Heart right ventricle (tissue), 16 donors: ENCODE data around the gene EN2. TPM values are rescaled to one million over a fixed set of nuclear protein-coding genes. Genes with fewer than 3 reads are reported as not detected.

Experiments used
- ATAC-seq, 8 donors: fragments of 200-7000 bp; cut with Tn5 transposase; one replicate each; pipeline ENCODE4 v1.9.1; 2020; ENCODE audit warnings: mild to moderate bottlenecking in 8 of 8, moderate library complexity in 8 of 8, moderate number of reproducible peaks in 1 of 8
- DNase-seq, 2 donors: peaks; one replicate each; pipeline ENCODE4 v3.0.0-alpha.2; 2020
- H3K27ac ChIP-seq, 10 donors: fragments of 200-600 bp; sonication (generic) in 2 of 10; one replicate each; pipeline versions ENCODE4 v1.5.0 to v1.8.0; 2020 to 2022; ENCODE audit warnings: mild to moderate bottlenecking in 3 of 10
- H3K27me3 ChIP-seq, 7 donors: fragments of 200-600 bp; one replicate each; pipeline ENCODE4 v1.8.0; 2021 to 2022; ENCODE audit warnings: mild to moderate bottlenecking in 2 of 7
- H3K36me3 ChIP-seq, 9 donors: fragments of 200-600 bp; sonication (generic) in 1 of 9; one replicate each; pipeline versions ENCODE4 v1.5.0 to v1.8.0; 2020 to 2022; ENCODE audit warnings: mild to moderate bottlenecking in 2 of 9
- H3K4me1 ChIP-seq, 9 donors: fragments of 200-600 bp; sonication (generic) in 1 of 9; one replicate each; pipeline versions ENCODE4 v1.5.0 to v1.8.0; 2020 to 2022; ENCODE audit warnings: mild to moderate bottlenecking in 4 of 9
- H3K4me3 ChIP-seq, 10 donors: fragments of 200-600 bp; sonication (generic) in 2 of 10; one replicate each; pipeline versions ENCODE4 v1.5.0 to v1.8.0; 2020 to 2022; ENCODE audit warnings: mild to moderate bottlenecking in 7 of 10, moderate library complexity in 2 of 10
- H3K9me3 ChIP-seq, 11 donors: fragments of 200-600 bp in 10 of 11; sonication (generic) in 2 of 11; one replicate each; pipeline versions ENCODE4 v1.5.0 to v1.8.0; 2013 to 2022; ENCODE audit warnings: mild to moderate bottlenecking in 2 of 11, control low read depth in 1 of 11, moderate library complexity in 1 of 11
- CTCF ChIP-seq, 9 donors: fragments of 200-600 bp; sonication (generic) in 2 of 9; IDR thresholded peaks; one replicate each; pipeline versions ENCODE4 v1.5.0 to v1.8.0; 2021 to 2022; ENCODE audit warnings: antibody characterized with exemption in 9 of 9, mild to moderate bottlenecking in 5 of 9, moderate library complexity in 1 of 9
- WGBS, 2 donors: extraction: QIAGEN DNeasy Blood & Tissue Kit; methylation state at CpG; one replicate each; pipeline ENCODE4 v1.1.7; 2013; ENCODE audit warnings: inconsistent platforms in 1 of 2; 5-methylcytosine and 5-hydroxymethylcytosine counted together
- intact Hi-C, 10 donors: fragments of 100-400 bp; cut with DNase I; formaldehyde crosslinking; loops; one replicate each; pipeline versions ENCODE4 v1.11.1 to v1.14.2; 2022
- polyA plus RNA-seq, 2 donors: library from polyadenylated mRNA; stranded (reverse); fragments of 200-250 nt; gene quantifications; one replicate each; pipeline ENCODE4 v1.2.3, GENCODE V29; 2013
- total RNA-seq, 10 donors: library from RNA; stranded (reverse); fragmentation: NEBNext Ultra II Directional in 3 of 10; extraction: Animal tissue kit (Norgen Biotek cat#: 25700) in 3 of 10; gene quantifications; one replicate each; pipeline versions ENCODE4 v1.2.1 to v1.2.4, GENCODE V29; 2021 to 2023
- donor health status: Arrhythmogenic right ventricular cardiomyopathy.
- donor health status: ischemic (EF 13 %, LVEDD 7.1; RV severe dilation, severe dysfunction).
- donor health status: healthy with polysubstance abuse.
- donor health status: DM: no; HTN: yes; CAD: no.
- donor health status: DM: no; HTN: no; CAD: no.
- donor health status: ischemic (EF 25% LVEDD 6.9; RV normal size, moderate dysfunction).
- donor health status: ischemic (EF 25% LVEDD 5.7; RV mildly dilated, moderate dysfunction).
- donor health status: healthy.
- donor health status: DM: yes; HTN: yes; CAD: no.
- donor health status: Ischemic cardiomyopathy.
- donor health status: ischemic (EF 35%, LVEDD 5.7; RV mildly dilated, moderate dysfunction).
- donor health status: nonischemic (EF 11% LVEDD 7.7; RV severe dilation, severe dysfunction).
- donor health status: DM: yes; HTN: yes; CAD: no.
- donor health status: PGD.
- donor health status: ischemic (EF 29% LVEDD 5.4; RV normal size, mild dysfunction).
- donor health status: nonischemic (EF 23%, LVEDD 6.1; RV moderate dilation, normal function).

The EN2 gene
- total and polyA plus RNA-seq, 12 donors: 0.01 to 0.08 (median 0.07) TPM; not detected in 8

- H3K36me3 ChIP-seq: no peaks in the 10 kb centered on the region
- no peaks in the 10 kb centered on the region for H3K4me1 ChIP-seq
- no peak for TF ChIP-seq CTCF (IDR thresholded peaks at IDR 0.05)
- ATAC-seq: no peak
- intact Hi-C loops: no loop called here
- no peak overlapping the region for H3K27ac ChIP-seq
- H3K27me3 ChIP-seq: peaks cover 0 to 90% (median 58%) of the 10 kb centered on the region in 7 donors
- H3K4me3 ChIP-seq: no peak overlapping the region
- no peaks in the 10 kb centered on the region for H3K9me3 ChIP-seq
- 79 to 85% methylated on average over 7 of the region's 7 CpGs for WGBS, 2 donors
- no peak for DNase-seq
Measured at GRCh38 chr7:155425011-155425340, 33.0 kb upstream of the EN2 start.

- 66 to 68% methylated on average over 9 of the region's 9 CpGs for WGBS, 2 donors
- Histone ChIP-seq H3K36me3 (no peaks in the 10 kb centered on the region), H3K4me1 (no peaks in the 10 kb centered on the region), H3K27ac (no peak overlapping the region), H3K9me3 (no peaks in the 10 kb centered on the region), H3K4me3 (no peak overlapping the region), H3K27me3 (peaks cover 0 to 90% (median 51%) of the 10 kb centered on the region in 7 donors)
- no peak for TF ChIP-seq CTCF (IDR thresholded peaks at IDR 0.05)
- DNase-seq (no peak), ATAC-seq (no peak)
- intact Hi-C loops: no loop called here
Measured at GRCh38 chr7:155425887-155426286, 32.0 kb upstream of the EN2 start.

- intact Hi-C loops: no loop called here
- TF ChIP-seq CTCF (IDR thresholded peaks at IDR 0.05): no peak
- H3K27ac ChIP-seq: no peak overlapping the region
- no peaks in the 10 kb centered on the region for H3K36me3 ChIP-seq
- H3K4me1 ChIP-seq: no peaks in the 10 kb centered on the region
- peaks cover 0 to 90% (median 59%) of the 10 kb centered on the region in 7 donors for H3K27me3 ChIP-seq
- H3K9me3 ChIP-seq: no peaks in the 10 kb centered on the region
- ATAC-seq: no peak
- H3K4me3 ChIP-seq: no peak overlapping the region
- WGBS, 2 donors: 75 to 81% methylated on average over 20 of the region's 20 CpGs
- no peak for DNase-seq
Measured at GRCh38 chr7:155426543-155427410, 31.2 kb upstream of the EN2 start.

GRCh38 chr7:155427411-155428038 is 30.4 kb upstream of the EN2 start:
- DNase-seq (no peak), ATAC-seq (no peak)
- Histone ChIP-seq H3K9me3 (no peaks in the 10 kb centered on the region), H3K4me1 (no peaks in the 10 kb centered on the region), H3K36me3 (no peaks in the 10 kb centered on the region), H3K4me3 (no peak overlapping the region), H3K27me3 (peaks cover 0 to 92% (median 59%) of the 10 kb centered on the region in 7 donors), H3K27ac (no peak overlapping the region)
- intact Hi-C loops: no loop called here
- WGBS, 2 donors: 74 to 78% methylated on average over 20 of the region's 20 CpGs
- no peak for TF ChIP-seq CTCF (IDR thresholded peaks at IDR 0.05)
